ELF-1 (cell line): Measurements from ENCODE around the gene RGS19.
A peak's percentile ranks its signal among the peaks of the same experiment; 100 is the strongest.

Experiments used
- DNase-seq: peaks from one replicate; pipeline ENCODE4 v3.0.0-alpha.2; 2016; ENCODE audit warnings: low read depth, low spot score

The RGS19 gene

DNA sequence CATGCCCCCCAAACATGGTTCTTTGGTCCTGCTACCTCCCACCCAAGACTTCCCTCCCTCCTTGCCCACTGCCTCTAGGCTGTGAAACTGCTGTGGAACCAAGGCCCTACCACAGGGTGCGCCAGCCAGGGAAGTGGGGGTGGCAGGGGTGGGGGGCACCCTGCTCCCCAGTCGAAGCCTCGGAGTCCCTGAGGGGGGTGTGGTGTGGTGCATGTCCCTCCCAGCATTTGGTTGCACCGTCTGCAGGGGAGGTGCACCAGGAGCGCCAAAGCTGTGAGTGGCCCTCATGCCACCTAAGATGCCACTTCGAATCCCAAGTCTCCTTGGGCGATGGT, 1.8 kb downstream of the RGS19 start:
- no peak for DNase-seq

DNA sequence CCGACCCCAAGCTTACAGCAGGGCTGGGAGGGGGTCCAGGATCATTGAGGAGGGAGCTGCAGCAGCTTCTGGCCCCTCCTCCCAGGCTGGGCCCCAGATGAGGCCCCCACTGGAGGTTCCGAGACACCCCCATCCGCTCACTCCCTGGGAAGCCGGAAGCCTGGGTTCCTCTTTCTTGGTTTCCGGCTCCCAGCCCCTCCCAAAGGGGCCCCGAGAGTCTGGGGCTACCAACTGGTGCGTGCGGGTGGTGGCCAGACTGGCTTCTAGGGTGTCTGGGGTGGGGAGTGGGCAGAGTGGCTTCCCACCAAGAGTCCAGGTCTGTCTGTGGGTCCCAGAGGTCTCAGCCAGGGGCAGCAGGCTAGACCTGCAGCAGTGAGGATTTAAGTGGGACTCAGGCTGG, 2.2 kb downstream of the RGS19 start:
- DNase-seq, result no peak

DNA sequence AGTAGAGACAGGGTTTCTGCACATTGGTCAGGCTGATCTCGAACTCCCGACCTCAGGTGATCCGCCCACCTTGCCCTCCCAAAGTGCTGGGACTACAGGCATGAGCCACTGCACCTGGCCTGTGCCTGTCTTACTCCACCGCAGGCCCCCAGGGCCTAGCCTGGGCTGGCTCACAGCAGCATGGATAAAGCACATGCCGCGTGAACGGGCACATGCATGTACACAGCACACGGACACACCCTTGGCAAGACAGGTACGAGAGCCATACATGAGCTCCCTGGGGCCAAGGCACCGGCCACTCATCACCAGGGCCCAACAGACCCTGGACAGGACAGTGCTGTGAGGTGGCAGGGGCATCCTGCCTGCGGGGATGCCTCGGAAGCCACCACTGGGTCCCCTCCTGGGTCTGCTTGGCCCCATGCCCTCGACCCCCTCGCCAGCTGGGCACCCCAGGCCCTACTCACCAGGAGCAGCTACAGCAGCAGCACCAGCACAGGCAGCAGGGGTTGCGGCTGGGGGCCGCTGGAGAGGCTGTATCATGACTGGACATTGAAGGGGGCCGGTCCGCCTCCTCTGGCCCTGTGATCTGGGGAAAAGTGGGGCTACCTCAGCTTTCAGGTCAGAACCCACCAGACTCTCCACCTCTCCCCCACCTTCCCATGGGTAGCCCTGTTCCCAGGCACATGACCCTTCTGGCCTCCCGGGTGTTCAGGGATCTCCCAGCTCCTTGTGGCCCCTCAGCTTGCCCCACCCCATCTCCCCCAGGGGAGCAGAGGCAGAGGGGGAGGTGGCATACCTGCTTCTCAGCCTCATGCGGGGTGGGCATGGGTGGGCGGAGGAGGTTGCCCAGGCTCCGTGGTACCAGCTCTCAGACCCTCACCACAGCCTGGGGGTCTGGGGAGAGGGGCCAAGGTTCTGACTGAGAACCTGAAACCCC, 3.0 kb downstream of the RGS19 start:
- no peak for DNase-seq

DNA sequence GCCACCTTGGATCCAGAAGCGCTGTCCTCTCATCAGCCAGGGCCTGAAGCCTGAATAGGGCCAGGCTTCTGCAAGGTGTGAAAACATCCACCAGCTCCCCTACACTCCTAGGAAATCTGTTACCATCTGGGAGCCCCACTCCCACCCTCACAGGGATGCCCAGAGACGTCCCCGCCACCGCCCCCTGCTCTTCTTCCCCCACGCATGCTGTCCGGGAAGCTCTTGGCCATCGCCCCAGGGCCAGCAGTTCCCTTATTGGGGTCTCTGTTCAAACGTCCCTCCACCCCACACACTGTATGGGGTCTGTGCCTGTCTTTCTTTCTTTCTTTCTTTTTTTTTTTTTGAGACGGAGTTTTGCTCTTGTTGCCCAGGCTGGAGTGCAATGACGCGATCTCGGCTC, 3.8 kb downstream of the RGS19 start:
- DNase-seq, result no peak

DNA sequence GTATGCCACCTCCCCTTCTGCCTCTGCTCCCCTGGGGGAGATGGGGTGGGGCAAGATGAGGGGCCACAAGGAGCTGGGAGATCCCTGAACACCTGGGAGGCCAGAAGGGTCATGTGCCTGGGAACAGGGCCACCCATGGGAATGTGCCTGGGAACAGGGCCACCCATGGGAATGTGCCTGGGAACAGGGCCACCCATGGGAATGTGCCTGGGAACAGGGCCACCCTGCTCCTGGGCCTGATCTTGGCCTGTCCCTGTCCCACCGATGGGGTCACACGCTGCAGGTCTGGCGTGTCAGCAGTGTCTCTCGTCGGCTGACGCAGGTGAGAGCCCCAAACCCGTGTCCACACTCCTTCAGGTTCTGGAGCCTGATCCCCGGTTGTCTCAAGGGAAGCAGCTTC, 4.4 kb downstream of the RGS19 start:
- DNase-seq, result no peak

DNA sequence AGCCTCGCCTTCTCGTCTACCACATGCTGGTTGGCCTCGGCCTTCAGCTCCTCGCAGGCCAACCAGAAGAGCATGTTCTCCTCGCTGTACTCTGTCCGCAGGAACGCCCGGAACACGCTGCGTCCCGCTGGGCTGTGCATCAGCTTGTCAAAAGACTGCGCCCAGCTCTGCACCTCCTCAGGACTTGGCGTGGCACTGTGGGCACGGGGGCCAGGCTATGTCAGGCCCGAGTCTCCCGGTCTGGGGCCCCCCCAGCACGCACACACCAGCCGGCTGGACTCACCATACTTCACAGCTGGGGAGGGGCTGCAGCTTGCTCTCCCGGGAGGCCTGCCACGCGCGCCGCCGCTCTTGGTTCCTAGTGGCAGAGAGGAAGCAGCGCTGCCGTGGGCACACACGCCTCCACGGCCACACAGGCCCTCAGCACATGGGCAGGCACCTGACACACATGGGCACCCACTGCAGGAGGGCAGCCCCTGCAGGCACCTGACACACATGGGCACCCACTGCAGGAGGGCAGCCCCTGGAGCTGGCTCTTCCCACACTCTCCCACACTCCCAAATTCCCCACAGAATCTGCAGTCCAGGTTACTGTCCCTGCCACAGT, 5.0 kb downstream of the RGS19 start:
- DNase-seq, result no peak

DNA sequence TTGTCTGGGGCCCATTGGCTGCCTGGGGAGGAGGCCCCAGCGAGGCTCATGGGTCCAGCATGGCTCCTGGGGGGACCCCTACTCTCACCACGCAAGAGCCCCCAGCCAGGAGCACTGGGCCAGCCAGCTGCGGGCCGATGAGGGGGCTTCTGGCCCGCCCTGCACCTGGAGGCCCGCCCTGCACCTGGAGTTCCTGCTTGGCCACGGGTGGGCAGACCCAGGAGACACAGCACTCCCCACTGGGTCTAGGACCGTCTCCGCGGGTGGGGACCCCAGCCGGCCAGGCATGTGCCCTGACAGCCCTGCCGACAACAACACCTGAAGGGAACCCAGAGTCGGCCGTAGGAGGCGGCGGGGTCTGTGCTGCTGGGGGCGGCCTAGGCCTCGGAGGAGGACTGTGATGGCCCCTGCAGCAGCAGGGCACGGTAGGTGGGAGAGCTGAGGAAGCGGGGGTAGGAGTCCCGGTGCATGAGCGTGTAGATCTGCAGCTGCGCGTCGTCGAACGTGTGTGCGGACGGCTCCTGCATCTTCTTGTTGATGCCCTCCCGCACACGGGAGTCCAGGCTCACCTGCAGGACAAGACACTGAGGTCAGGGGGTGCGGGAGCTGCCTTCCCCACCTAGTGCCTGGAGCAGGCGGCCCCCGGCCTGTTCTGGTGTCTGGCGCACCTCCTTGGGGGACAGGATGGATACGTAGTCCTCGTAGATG, 5.7 kb downstream of the RGS19 start:
- DNase-seq, result no peak

DNA sequence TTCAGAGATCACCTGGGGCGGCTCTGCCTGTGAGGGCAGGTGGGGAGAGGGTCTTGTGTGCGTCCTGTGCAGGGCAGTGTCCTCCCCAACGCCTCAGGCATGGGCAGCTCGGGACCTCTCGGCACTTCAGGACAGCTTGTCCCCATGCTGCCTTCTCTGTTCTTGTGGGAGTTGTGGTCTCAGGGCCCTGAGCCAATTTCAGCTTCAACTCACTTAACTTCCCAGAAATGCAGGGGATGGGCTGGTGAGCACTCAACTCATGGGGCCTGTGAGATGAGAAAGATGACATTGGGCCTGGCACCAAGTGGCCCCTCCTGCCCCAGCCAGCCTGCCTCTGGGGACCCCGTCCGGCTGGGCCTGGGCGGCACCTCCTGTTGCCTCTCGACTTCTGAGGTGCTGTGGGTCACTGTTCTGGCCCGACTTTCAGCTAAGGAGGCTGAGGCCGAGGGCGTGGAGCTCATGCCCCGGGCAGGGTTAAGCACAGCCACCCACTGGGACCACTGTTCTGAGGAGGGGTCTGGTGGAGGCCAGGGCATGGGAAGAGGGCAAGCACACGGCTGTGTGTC, 6.7 kb downstream of the RGS19 start:
- no peak for DNase-seq

DNA sequence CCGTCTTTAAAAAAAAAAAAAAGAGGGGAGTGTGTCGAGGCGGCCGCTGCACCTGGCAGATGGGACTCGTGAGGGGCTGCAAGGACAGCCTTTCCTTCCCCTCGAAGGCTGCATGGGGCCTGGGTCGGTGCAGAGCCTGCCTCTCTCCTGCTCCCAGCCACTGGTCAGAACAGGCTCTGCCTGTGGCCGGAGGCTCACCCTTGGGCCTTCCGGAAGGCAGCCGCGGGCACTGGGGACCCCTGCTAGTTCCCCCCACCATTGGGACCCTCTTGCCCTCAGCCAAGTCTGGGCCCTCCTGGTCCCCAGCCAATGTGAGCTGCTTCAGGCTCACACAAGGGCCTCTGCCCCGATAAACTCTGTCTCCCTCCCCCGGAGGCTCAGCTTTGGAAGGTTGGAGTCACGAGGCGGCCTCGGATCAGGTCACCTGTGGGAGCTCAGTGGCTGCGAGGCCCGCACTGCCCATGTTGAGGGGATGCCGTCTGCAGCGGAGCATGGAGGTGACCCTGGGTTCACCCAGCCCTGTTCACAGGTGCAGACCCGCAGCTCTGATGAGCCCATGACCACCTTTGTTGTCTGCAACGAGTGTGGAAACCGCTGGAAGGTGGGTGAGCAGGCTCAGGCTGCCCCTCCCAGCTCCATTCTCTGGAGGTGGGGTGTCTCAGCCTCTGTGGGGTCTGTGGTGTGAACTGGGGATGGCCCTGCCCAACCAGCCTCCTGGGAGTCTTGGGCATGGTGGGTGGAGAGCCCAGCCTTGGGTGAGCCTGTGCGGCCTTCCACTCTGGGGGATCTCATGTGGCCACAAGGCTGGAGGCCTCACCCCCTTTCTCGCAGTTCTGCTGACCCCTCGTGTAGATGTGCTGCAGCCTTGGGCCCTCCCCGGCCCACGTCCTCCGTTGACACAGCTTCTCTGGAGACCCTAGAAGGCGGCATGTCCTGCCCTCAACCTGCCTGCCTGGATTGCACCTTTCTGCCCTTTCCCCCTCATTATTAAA, 7.7 kb downstream of the RGS19 start:
- no peak for DNase-seq

DNA sequence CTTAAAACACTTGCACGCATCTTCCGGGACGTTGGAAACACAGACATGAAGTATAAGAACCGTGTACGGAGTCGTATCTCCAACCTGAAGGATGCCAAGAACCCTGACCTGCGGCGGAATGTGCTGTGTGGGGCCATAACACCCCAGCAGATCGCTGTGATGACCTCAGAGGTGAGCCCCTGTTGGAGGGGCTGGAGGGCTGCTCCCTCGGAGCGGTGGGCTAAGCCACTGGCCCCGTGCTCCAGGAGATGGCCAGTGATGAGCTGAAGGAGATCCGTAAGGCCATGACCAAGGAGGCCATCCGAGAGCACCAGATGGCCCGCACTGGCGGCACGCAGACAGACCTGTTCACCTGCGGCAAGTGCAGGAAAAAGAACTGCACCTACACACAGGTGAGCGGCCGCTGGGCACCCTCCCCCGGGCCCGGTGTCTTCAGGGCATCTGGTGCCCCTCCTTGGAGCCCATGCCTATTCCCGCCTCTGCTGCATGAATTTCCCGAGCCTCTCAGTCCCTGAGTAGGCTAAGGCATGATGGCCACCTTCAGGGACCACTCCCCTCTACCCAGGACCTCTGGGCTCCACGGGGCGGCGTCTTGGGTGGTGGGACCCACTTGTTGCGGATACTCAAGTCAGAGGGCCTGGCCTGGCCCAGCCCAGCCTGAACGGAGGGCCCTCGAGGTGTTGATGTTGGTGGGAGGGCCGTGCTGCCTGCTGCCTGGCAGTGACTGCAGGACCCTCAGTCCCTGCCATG, 8.9 kb downstream of the RGS19 start:
- DNase-seq, result no peak

DNA sequence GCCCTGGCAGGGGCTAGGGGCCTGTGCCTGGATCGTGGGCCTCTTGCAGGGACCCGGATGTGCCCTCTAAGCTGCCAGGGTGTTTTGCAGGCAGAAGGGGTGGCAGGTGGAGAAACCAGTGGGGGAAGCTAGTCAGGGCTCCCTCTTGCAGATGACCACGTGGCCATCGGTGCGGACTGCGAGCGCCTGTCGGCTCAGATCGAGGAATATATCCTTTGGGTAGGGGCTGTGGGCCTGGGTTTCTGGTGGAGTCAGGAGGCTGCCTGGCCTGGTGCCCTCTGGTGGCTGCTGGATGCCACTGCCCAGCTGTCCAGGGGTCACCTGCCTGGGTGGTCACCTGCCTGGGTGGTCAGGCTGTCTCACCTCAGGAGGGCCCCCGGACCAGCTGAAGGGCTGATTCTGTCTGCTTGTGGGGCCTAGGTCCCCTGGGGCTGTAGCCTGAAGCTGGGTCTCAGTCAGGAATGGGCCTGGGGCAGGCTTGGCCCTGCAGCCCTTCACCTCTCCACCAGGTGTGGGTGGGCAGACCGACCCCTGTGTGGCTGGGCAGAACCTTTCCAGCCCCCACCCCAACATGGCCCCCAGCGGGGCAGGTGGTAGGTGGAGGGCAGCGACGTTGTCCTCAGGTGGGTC, 9.6 kb downstream of the RGS19 start:
- peak; percentile 85 for DNase-seq

DNA sequence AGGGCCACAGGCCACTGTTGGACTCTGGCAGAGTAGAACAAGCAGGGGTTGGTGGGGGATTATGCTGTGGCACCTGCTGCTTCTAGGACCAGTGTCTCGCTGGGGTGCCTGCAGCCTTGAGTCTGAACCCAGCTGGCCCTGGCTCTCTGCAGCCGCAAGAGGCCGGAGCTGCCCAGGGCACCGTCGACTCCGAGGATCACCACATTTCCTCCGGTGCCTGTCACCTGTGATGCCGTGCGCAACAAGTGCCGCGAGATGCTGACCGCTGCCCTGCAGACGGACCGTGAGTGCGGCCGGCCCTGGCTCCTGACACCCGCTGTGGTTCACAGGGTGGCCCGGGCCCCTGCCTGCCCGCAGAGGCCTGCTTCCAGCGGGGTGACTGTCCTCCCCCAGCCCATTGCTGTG, 10.1 kb downstream of the RGS19 start:
- DNase-seq, result no peak

DNA sequence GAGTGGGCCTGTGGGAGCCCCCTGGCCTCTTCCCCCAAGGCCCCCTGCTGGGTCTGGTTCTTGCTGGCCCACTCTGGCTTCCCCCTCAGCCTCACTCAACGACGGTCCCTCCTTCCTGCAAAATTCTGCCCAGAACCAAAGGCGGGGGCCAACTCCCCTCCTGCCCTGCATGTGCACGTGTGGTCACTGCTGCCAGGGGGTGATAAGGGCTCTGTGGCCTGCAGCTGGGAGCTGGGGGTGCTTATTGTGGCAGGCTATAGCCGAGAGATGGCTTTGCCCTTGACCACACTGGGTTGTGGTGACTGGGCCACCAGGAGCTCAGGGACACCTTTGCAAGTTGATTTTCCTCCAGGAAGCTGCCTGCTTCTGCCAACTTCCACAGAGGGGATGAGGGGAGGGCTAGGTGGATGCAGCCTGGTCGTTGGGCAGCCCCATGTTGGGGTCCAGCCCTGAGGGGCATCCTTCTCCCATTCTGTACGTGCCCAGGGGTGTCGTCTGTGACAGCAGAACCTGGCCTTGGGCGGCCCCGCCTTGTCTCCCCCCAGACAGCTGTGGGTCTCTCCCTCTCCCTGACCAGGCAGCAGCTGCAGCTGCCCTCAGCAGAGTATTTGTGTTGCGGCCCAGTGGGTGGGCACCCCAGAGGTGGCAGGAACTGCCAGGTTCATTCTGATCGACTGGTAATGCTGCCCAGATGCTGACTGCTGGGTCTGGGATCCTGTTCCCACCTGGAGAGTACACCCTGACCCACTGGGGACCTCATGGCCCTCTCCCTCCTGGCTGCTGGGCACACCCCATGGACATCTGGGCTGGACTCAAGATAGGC, 10.7 kb downstream of the RGS19 start:
- DNase-seq, result no peak

DNA sequence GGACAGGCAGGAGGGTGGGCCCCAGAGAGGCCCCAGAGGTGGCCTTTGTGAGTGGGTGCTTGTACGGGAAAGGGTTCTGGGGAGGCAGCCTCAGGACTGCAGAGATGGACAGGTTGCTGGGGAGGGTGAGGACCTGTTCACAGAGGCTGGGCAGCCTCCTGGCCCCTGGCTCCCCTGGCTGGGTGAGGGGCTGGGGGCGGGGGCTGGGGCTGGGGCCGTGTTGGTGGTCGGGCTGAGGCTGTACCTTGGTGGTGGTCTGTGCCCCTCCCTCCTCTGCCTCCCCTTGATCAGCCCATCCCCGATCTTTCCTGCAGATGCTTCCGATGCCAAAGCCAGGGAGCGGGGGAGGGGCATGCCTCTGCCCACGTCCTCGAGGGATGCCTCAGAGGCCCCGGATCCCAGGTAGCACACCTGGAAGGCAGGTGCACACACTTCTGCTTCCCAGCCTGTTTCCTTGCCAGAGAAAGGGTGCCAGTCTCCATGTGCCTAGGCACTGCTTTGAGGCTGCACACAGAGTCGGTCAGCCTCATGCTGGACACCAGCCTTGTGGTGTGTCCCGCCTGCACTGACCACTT, 11.5 kb downstream of the RGS19 start:
- DNase-seq, result no peak

DNA sequence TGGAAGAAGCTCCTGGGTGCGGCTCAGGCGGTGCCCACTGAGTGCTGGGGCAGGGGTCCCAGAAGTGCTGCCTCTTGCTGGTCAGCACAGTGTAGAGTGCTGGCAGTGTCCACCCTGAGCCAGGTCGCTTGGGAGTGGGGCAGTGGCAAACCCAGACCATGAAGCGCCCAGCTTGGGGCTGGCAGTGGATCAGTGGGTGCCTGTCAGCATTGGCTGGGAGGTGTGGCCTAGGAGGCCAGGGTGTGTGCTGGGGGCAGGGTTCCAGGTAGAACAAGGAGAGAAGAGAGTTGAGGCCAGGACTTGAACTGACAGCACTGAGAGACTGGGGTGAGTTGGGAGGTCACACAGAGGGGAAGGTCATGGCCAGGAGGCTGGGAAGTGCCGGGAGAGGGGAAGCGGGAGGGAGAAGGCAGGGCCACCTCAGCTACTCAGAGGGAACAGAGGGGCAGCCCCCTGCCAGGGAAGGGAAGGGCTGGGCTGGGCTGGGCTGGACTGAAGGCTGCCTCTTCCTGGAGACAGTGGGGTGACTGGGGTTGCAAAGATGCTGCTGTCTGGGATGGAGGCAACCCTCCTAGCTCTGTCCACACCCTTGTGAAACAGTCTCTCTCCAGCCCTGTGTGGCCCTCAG, 12.2 kb downstream of the RGS19 start:
- no peak for DNase-seq

DNA sequence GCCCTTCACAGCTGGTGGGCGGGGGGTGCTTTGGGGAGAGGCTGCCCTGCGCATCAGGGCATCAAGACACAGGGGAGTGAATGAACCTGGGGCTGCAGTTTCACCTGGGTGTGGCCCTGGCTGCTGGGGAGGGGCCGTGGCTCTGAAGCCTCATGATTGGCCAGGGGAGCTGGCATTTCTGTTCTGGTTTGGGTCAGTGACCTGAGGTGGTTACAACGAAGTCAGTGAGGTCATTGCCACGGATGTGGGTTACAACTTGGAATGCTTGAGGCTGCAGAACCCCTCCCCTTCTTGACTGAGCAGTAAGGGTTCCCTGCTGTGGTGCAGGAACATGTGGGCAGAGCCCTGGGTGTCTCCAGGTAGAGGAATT, 13.4 kb downstream of the RGS19 start:
- DNase-seq, result no peak

DNA sequence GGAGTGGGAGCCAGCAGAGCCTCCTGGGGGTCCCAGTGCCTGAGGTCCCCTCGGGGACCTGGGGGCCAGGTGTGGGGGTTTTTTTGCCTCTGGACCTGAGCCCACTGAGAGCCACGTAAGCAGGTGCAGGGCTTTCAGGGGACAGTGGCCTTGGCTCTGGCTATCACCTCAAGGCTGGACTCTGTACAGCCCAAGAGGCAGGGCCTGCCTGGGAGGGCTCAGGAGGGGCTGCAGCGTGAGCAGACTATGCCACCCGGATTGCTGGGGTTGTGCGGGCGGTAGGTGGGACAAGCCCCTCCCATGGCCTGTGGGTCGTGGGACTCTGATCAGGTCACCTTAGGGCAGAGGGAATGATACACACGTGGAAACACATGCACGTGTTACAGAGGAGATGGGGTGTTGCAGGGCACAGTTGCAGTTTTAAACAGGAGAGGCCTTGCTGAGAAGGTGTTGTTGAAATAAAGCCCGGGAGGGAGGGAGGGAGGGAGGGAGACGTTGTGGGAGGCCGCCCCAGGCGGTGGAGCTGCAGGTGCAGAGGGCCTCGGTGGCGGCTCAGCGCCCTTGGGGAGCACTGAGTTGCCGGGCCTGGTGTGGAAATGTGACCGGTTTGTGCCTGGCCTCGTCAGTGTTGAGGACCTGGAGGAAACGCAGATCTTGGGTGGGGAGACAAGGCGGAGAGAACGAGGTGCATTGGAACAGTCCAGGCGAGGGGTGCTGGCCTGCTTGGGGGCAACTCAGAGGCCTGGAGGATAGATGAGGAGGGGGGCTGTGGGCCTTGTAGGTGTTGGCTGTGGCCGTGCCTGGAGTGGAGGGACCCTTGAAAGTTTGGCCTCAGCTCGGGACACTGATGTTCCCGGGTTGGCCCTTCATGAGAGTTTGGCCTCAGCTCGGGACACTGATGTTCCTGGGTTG, 14.0 kb downstream of the RGS19 start:
- no peak for DNase-seq
